ENCODE results near the gene KRT14.

KRT14 gene

DNA sequence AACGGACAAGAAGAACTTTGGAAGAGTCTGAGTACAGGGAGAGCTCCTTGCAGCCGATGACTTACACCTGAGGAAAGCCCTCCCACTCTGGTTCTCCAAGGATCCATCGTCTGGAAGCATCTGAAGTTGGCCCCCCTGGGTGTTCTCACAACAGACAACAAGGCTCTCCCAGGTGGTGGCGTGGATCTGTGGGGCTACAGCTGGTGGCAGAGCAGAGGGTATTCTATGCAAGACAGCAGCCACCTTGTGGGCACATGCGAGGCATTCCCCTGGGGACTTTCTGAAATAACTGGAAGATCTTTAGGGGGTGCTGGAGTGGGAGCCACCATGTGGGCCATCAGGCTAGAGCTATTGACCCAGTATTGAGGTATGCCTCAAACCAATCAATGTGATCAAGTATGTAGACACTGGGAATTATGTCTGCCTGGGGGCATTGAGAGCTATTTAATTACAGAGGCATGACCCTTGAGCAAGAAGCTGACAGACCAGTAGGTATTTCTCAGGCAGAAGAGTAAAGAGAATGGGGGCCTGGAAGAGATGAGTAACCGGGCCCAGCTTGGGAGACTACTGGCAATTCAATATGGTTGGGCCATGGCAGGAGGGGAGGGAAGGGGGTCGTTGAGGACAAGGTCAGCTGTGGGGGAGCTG, 51.7 kb downstream of the KRT14 start:
- Histone ChIP-seq H3K14ac (ENCODE audit: low read length) (no peak overlapping the region), H3K27ac (replicated peaks; ENCODE audit: low read length) (no peak overlapping the region), H3K79me1 (ENCODE audit: low read depth, low read length) (no peaks in the 10 kb centered on the region), H2BK5ac (ENCODE audit: low read length) (no peak overlapping the region), H3K4me1 (ENCODE audit: control insufficient read depth in 2 of 2, insufficient read depth in 1 of 2, low read depth in 1 of 2, low read length in 2 of 2) (peaks cover 0 to 12% of the 10 kb centered on the region in 2 donors), H3K4me2 (ENCODE audit: insufficient read depth, low read length, poor library complexity, severe bottlenecking) (no peak overlapping the region), H4K8ac (ENCODE audit: low read depth, low read length) (no peak overlapping the region), H2BK15ac (ENCODE audit: low read length) (no peak overlapping the region), H3K18ac (ENCODE audit: low read length) (no peak overlapping the region), H2BK12ac (ENCODE audit: low read length) (no peak overlapping the region), H2AFZ (ENCODE audit: low read length) (no peak overlapping the region), H3K9ac (ENCODE audit: low read depth, low read length, poor library complexity) (no peak overlapping the region), H3K36me3 (replicated peaks in 1 of 2; ENCODE audit: control insufficient read depth in 2 of 2, insufficient read depth in 2 of 2, low read length in 2 of 2) (no peaks in the 10 kb centered on the region), H2BK120ac (ENCODE audit: low read depth, low read length) (no peak overlapping the region), H3K4me3 (ENCODE audit: low read length in 2 of 2) (no peak overlapping the region), H3K9me3 (replicated peaks in 1 of 2; ENCODE audit: control insufficient read depth in 2 of 2, insufficient read depth in 1 of 2, low read depth in 1 of 2, low read length in 2 of 2) (no peaks in the 10 kb centered on the region), H3K27me3 (ENCODE audit: control insufficient read depth in 3 of 3, insufficient read depth in 3 of 3, low read depth in 1 of 3, low read length in 3 of 3) (peaks cover 0 to 21% (median 0%) of the 10 kb centered on the region in 3 experiments), H3K4ac (ENCODE audit: low read length) (no peak overlapping the region), H2AK5ac (ENCODE audit: low read depth, low read length) (no peak overlapping the region), H3K23ac (ENCODE audit: low read depth, low read length, poor library complexity) (no peak overlapping the region), H4K91ac (ENCODE audit: low read depth, low read length, poor library complexity) (no peak overlapping the region)
- WGBS, 2 donors (ENCODE audit: extremely low coverage in 2 of 2, insufficient read length in 2 of 2, insufficient replicate concordance in 1 of 2): no CpG with 5 or more reads among the region's 7 CpGs
- no peak for DNase-seq (ENCODE audit: low spot score)

DNA sequence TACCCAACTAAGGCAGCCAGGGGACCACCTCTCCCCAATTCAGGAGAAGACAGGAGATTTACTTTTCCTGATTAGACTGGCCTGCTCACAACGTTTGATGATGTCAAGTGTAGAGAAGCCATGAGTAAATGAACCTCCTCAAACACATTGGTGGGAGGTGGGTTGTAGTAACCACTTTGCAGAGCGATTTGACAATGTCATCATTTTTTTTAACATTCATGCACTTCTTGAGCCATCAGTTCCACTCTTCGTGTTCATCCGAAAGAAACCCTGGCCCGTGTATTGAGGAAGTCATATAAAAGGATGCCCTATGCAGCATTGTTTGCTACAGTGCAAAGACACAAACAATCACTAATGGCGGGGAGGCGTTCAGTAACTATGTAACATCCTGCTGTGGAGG, 53.1 kb downstream of the KRT14 start:
- peaks cover 0 to 18% of the 10 kb centered on the region in 2 donors for H3K4me1 ChIP-seq (ENCODE audit: control insufficient read depth in 2 of 2, insufficient read depth in 1 of 2, low read depth in 1 of 2, low read length in 2 of 2)
- WGBS, 2 donors (ENCODE audit: extremely low coverage in 2 of 2, insufficient read length in 2 of 2, insufficient replicate concordance in 1 of 2): no CpG with 5 or more reads among the region's 7 CpGs

DNA sequence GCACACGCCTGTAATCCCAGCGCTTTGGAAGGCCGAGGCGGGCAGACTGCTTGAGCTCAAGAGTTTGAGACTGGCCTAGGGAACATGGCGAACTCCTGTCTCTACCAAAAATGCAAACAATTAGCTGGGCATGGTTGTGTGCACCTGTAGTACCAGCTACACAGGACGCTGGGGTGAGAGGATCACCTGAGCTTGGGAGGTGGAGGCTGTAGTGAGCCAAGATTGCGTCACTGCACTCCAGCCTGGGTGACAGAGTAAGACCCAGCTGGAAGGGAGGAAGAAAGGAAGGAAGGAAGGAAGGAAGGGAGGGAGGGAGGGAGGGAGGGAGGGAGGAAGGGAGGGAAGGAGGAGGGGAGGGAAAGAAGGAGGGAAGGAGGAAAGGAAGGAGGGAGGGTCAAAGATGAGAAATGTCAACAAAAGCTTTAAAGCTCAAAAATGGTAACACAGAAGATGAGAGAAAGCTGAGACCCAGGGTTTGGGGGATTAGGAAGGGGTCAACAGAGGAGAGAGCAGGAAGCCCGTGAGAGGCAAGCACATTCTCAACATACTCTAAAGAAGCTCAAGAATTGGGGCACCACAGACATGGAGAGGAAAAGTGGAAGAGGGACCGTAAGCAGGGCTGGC, 53.6 kb downstream of the KRT14 start:
- Histone ChIP-seq H3K18ac (ENCODE audit: low read length) (no peak overlapping the region), H2AK5ac (ENCODE audit: low read depth, low read length) (no peak overlapping the region), H2AFZ (ENCODE audit: low read length) (no peak overlapping the region), H3K14ac (ENCODE audit: low read length) (no peak overlapping the region), H3K4me3 (ENCODE audit: low read length in 2 of 2) (no peak overlapping the region), H3K4ac (ENCODE audit: low read length) (no peak overlapping the region), H2BK5ac (ENCODE audit: low read length) (no peak overlapping the region), H4K91ac (ENCODE audit: low read depth, low read length, poor library complexity) (no peak overlapping the region), H3K4me1 (ENCODE audit: control insufficient read depth in 2 of 2, insufficient read depth in 1 of 2, low read depth in 1 of 2, low read length in 2 of 2) (peaks cover 0 to 18% of the 10 kb centered on the region in 2 donors), H3K4me2 (ENCODE audit: insufficient read depth, low read length, poor library complexity, severe bottlenecking) (no peak overlapping the region), H2BK12ac (ENCODE audit: low read length) (no peak overlapping the region), H3K36me3 (replicated peaks in 1 of 2; ENCODE audit: control insufficient read depth in 2 of 2, insufficient read depth in 2 of 2, low read length in 2 of 2) (no peaks in the 10 kb centered on the region), H3K79me1 (ENCODE audit: low read depth, low read length) (no peaks in the 10 kb centered on the region), H2BK15ac (ENCODE audit: low read length) (no peak overlapping the region), H3K9ac (ENCODE audit: low read depth, low read length, poor library complexity) (no peak overlapping the region), H3K9me3 (replicated peaks in 1 of 2; ENCODE audit: control insufficient read depth in 2 of 2, insufficient read depth in 1 of 2, low read depth in 1 of 2, low read length in 2 of 2) (no peaks in the 10 kb centered on the region), H3K27me3 (ENCODE audit: control insufficient read depth in 3 of 3, insufficient read depth in 3 of 3, low read depth in 1 of 3, low read length in 3 of 3) (peaks cover 0 to 39% (median 0%) of the 10 kb centered on the region in 3 experiments), H3K27ac (replicated peaks; ENCODE audit: low read length) (no peak overlapping the region), H4K8ac (ENCODE audit: low read depth, low read length) (no peak overlapping the region), H2BK120ac (ENCODE audit: low read depth, low read length) (no peak overlapping the region), H3K23ac (ENCODE audit: low read depth, low read length, poor library complexity) (no peak overlapping the region)
- no peak for DNase-seq (ENCODE audit: low spot score)
- no CpG with 5 or more reads among the region's 9 CpGs for WGBS, 2 donors (ENCODE audit: extremely low coverage in 2 of 2, insufficient read length in 2 of 2, insufficient replicate concordance in 1 of 2)

More for the DNA sequence above, 53.1 kb downstream of the KRT14 start:
- no peak overlapping the region for H2BK5ac ChIP-seq (ENCODE audit: low read length)
- no peak overlapping the region for H3K18ac ChIP-seq (ENCODE audit: low read length)
- no peaks in the 10 kb centered on the region for H3K36me3 ChIP-seq (replicated peaks in 1 of 2; ENCODE audit: control insufficient read depth in 2 of 2, insufficient read depth in 2 of 2, low read length in 2 of 2)
- H3K9ac ChIP-seq (ENCODE audit: low read depth, low read length, poor library complexity): no peak overlapping the region
- no peak for DNase-seq (ENCODE audit: low spot score)
- H3K4me3 ChIP-seq (ENCODE audit: low read length in 2 of 2): no peak overlapping the region
- H2AK5ac ChIP-seq (ENCODE audit: low read depth, low read length): no peak overlapping the region
- no peak overlapping the region for H3K14ac ChIP-seq (ENCODE audit: low read length)
- no peak overlapping the region for H3K27ac ChIP-seq (replicated peaks; ENCODE audit: low read length)
- H3K4ac ChIP-seq (ENCODE audit: low read length): no peak overlapping the region
- H3K79me1 ChIP-seq (ENCODE audit: low read depth, low read length): no peaks in the 10 kb centered on the region
- H2AFZ ChIP-seq (ENCODE audit: low read length): no peak overlapping the region
- no peak overlapping the region for H2BK15ac ChIP-seq (ENCODE audit: low read length)
- no peak overlapping the region for H4K91ac ChIP-seq (ENCODE audit: low read depth, low read length, poor library complexity)
- no peak overlapping the region for H3K23ac ChIP-seq (ENCODE audit: low read depth, low read length, poor library complexity)
- peaks cover 0 to 33% (median 0%) of the 10 kb centered on the region in 3 experiments for H3K27me3 ChIP-seq (ENCODE audit: control insufficient read depth in 3 of 3, insufficient read depth in 3 of 3, low read depth in 1 of 3, low read length in 3 of 3)
- H3K9me3 ChIP-seq (replicated peaks in 1 of 2; ENCODE audit: control insufficient read depth in 2 of 2, insufficient read depth in 1 of 2, low read depth in 1 of 2, low read length in 2 of 2): no peaks in the 10 kb centered on the region
- H2BK12ac ChIP-seq (ENCODE audit: low read length): no peak overlapping the region
- H2BK120ac ChIP-seq (ENCODE audit: low read depth, low read length): no peak overlapping the region
- no peak overlapping the region for H3K4me2 ChIP-seq (ENCODE audit: insufficient read depth, low read length, poor library complexity, severe bottlenecking)
- no peak overlapping the region for H4K8ac ChIP-seq (ENCODE audit: low read depth, low read length)

All from neuronal stem cell (in vitro differentiated cells).